Epithelial cell of proximal tubule (primary cell): ENCODE measurements around the gene SLC26A3. TPM values are rescaled to one million over a fixed set of nuclear protein-coding genes. Genes with fewer than 3 reads are reported as not detected.

Experiments used
- DNase-seq: peaks from one replicate; pipeline ENCODE4 v3.0.0-alpha.2; 2011; ENCODE audit warnings: low read depth
- H3K4me3 ChIP-seq: 2 replicates; pipeline ENCODE4 v1.5.1; 2011; ENCODE audit warnings: low read depth, mild to moderate bottlenecking, low read length
- total RNA-seq: library from RNA; depleted of rRNA; stranded (reverse); fragments of >200 nt; gene quantifications from 2 replicates; pipeline ENCODE4 v1.2.3, GENCODE V29; 2015
- TF ChIP-seq, protein P1 (sequence below): conservative IDR thresholded peaks from 2 replicates; pipeline ENCODE4 v1.5.1; 2012; ENCODE audit warnings: low read depth, mild to moderate bottlenecking, low read length

SLC26A3 gene
- total RNA-seq, 1 donor from 2014 or later = not detected

- no peak for DNase-seq
- no peak overlapping the region for H3K4me3 ChIP-seq
- TF ChIP-seq, protein P1, sequence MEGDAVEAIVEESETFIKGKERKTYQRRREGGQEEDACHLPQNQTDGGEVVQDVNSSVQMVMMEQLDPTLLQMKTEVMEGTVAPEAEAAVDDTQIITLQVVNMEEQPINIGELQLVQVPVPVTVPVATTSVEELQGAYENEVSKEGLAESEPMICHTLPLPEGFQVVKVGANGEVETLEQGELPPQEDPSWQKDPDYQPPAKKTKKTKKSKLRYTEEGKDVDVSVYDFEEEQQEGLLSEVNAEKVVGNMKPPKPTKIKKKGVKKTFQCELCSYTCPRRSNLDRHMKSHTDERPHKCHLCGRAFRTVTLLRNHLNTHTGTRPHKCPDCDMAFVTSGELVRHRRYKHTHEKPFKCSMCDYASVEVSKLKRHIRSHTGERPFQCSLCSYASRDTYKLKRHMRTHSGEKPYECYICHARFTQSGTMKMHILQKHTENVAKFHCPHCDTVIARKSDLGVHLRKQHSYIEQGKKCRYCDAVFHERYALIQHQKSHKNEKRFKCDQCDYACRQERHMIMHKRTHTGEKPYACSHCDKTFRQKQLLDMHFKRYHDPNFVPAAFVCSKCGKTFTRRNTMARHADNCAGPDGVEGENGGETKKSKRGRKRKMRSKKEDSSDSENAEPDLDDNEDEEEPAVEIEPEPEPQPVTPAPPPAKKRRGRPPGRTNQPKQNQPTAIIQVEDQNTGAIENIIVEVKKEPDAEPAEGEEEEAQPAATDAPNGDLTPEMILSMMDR = no peak
Observed at GRCh38 chr7:107718456-107719193, 84.4 kb downstream of the SLC26A3 start.

- DNase-seq = no peak
- no peak overlapping the region for H3K4me3 ChIP-seq
- TF ChIP-seq, protein P1 = no peak
Observed at GRCh38 chr7:107715531-107715930, 87.5 kb downstream of the SLC26A3 start.

Other genes starting within 250 kb of the SLC26A3 start
- gene COG5, start 239.3 kb downstream of the SLC26A3 start, total RNA-seq = 23.1 and 31.4 TPM in 2 replicates
- 10.5 and 14.2 TPM in 2 replicates for gene DUS4L, start 239.3 kb downstream of the SLC26A3 start, total RNA-seq
- 53.9 and 73.5 TPM in 2 replicates for gene BCAP29, start 223.0 kb downstream of the SLC26A3 start, total RNA-seq
- gene SLC26A4, start 142.4 kb downstream of the SLC26A3 start, total RNA-seq = 0.35 and 0.43 TPM in 2 replicates
- 21.3 and 26.0 TPM in 2 replicates for gene CBLL1, start 59.1 kb downstream of the SLC26A3 start, total RNA-seq
- gene DLD, start 88.0 kb upstream of the SLC26A3 start, total RNA-seq = 54.4 and 59.3 TPM in 2 replicates
- gene LAMB1, start 199.9 kb upstream of the SLC26A3 start, total RNA-seq = 170 and 220 TPM in 2 replicates